Ectodermal cell (in vitro differentiated cells): ENCODE results near the gene CCDC148.

Experiments used
- H3K27ac ChIP-seq: 2 replicates; pipeline ENCODE4 v1.7.0; 2013; ENCODE audit warnings: mild to moderate bottlenecking, low read depth, low read length; ENCODE audit not compliant: insufficient read depth, poor library complexity, severe bottlenecking
- H3K27me3 ChIP-seq: 2 replicates; pipeline ENCODE4 v1.7.0; 2013; ENCODE audit warnings: mild to moderate bottlenecking, low read length; ENCODE audit not compliant: insufficient read depth, control insufficient read depth, poor library complexity, severe bottlenecking
- H3K36me3 ChIP-seq: one replicate; pipeline ENCODE4 v1.7.0; 2013; ENCODE audit warnings: low read length; ENCODE audit not compliant: control insufficient read depth, insufficient read depth
- H3K4me1 ChIP-seq: one replicate; pipeline ENCODE4 v1.7.0; 2013; ENCODE audit warnings: low read length; ENCODE audit not compliant: control insufficient read depth, insufficient read depth
- H3K4me3 ChIP-seq: 2 replicates; pipeline ENCODE4 v1.7.0; 2013; ENCODE audit warnings: low read depth, low read length, control low read depth; ENCODE audit not compliant: insufficient read depth
- H3K9me3 ChIP-seq: 2 replicates; pipeline ENCODE4 v1.7.0; 2013; ENCODE audit warnings: mild to moderate bottlenecking, low read length, moderate library complexity; ENCODE audit not compliant: control insufficient read depth
- WGBS, 2 experiments: methylation state at CpG; one replicate each; pipeline ENCODE4 v1.1.7; 2013; ENCODE audit warnings: missing lambda C conversion rate in 2 of 2; 5-methylcytosine and 5-hydroxymethylcytosine counted together

CCDC148 gene

DNA sequence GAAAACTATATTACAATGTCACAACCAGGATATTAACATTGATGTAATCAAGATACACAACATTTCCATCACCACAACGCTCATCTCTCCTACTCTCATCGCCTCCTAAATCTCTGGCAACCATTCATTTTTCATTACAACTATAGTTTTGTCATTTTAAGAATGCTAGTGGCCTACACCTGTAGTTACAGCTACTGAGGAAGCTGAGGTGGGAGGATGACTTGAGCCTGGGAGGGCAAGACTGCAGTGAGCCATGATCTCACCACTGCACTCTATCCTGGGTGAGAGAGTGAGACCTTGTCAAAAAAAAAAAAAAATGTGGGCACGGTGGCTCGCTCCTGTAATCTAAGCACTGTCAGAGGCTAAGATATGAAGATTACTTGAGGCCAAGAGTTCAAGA lies 10.7 kb upstream of the CCDC148 start:
- H3K4me3 ChIP-seq, result no peak overlapping the region
- no peaks in the 10 kb centered on the region for H3K4me1 ChIP-seq
- 91 to 98% methylated on average over 4 of the region's 4 CpGs for WGBS, 2 experiments
- no peaks in the 10 kb centered on the region for H3K27me3 ChIP-seq
- H3K9me3 ChIP-seq, result no peaks in the 10 kb centered on the region
- no peaks in the 10 kb centered on the region for H3K36me3 ChIP-seq
- no peak overlapping the region for H3K27ac ChIP-seq

DNA sequence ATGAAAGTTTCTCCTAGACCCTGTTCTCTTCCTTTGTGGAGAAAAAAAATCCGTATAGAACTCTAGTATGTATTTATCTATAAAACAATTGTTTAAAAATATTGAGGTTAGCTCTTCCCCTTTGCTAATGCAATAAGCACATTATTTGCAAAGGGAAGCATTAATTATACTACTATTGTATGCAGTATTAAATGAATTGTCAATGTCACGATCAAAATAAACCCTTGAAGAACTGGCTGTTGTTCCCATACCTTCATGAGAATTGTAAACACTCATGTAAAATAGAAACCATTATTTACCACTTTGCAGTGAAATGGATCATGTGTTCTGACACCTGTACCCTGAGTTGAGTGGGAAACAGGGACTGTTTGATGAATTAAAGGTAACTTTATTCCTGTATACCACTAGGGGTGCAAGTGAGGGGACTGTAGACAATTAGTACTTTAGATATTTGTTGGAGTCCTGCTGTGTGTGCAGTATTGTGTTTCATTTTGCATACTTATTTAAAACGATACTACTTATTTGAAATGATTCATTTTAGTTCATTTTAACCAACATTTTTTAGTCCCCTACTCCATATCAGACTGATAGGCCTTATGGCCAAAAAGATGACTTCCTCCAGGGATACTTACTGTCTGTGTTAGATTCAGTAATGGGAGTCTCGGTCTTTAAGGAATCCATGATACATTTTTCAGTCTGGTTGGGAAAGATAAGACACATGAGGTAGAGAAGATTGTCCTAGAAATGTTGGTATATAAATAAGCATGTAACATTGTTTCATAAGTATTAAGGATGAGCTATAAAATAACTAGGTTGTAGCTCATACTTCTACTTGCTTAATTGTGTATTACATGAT lies 8.1 kb upstream of the CCDC148 start:
- no peaks in the 10 kb centered on the region for H3K9me3 ChIP-seq
- no peaks in the 10 kb centered on the region for H3K27me3 ChIP-seq
- WGBS, 2 experiments, result 91 to 95% methylated on average over 1 to 2 of the region's 4 CpGs
- H3K4me3 ChIP-seq, result no peak overlapping the region
- peaks cover 3% of the 10 kb centered on the region for H3K4me1 ChIP-seq
- H3K27ac ChIP-seq, result no peak overlapping the region
- no peaks in the 10 kb centered on the region for H3K36me3 ChIP-seq

DNA sequence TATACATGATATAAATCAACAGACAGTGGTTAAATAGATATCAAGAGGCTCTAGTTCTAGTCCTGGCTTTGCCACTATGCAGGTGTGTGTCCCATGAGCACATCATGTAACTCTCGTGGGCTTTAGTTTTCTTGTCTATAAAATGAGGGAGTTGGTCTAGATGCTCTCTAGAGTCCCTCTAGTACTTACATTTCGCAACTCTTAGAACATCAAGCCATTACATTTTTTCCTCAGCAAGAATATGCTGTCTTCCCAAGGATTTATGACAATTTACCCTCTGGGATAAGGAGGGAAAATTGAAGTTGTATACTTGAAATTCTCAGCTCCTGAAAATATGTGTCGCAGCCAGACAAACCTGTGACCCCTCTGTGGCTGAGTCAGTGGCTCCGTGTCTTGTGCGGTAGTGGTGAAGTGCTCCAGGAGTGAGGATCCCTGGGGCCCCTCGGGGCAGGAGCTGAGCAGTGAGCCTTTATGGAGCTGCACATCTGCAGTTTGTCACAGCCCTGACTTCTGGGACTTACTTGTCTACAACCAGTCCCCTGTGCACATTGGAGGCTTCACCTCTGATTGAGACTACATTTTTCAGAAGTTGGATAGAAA lies 7.0 kb upstream of the CCDC148 start:
- Histone ChIP-seq H3K9me3 (no peaks in the 10 kb centered on the region), H3K4me1 (peaks cover 14% of the 10 kb centered on the region), H3K27ac (peak overlapping the region; percentile 12), H3K27me3 (no peaks in the 10 kb centered on the region), H3K36me3 (no peaks in the 10 kb centered on the region), H3K4me3 (no peak overlapping the region)
- 85 to 88% methylated on average over 5 to 6 of the region's 6 CpGs for WGBS, 2 experiments

DNA sequence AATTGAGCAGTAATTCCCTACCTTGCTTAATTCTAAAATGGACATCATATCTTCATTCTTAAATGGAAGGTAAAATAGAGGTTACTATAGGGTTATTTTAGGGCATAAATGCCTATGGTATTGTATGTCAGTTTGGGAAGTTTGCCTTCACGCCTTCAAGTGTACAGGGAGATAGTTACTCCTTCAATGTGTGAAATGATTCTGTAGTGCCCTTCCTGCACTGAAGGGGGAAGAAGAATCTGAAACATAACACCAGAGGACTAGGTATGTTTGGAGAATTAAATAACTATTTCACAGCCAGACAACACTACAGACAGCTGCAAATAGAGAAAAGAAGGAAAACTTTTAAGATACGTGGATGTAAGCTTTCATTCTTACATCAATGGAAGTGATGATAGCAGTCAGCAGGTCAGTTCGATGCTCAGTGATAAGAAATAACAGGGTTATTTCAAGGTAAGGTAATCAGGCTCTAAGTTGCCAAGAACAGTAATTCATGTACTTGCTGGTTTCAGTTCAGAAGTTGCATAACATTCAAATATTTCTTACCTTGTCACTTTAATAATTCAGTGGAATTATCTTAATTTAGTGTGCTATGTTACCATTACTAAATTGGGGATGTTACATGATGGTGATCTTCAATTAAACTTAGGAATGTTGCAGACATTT lies 4.2 kb upstream of the CCDC148 start:
- Histone ChIP-seq H3K4me1 (peaks cover 14% of the 10 kb centered on the region), H3K27me3 (no peaks in the 10 kb centered on the region), H3K36me3 (no peaks in the 10 kb centered on the region), H3K27ac (no peak overlapping the region), H3K4me3 (no peak overlapping the region), H3K9me3 (no peaks in the 10 kb centered on the region)
- WGBS, 2 experiments, result 89 to 90% methylated on average over 3 of the region's 3 CpGs

DNA sequence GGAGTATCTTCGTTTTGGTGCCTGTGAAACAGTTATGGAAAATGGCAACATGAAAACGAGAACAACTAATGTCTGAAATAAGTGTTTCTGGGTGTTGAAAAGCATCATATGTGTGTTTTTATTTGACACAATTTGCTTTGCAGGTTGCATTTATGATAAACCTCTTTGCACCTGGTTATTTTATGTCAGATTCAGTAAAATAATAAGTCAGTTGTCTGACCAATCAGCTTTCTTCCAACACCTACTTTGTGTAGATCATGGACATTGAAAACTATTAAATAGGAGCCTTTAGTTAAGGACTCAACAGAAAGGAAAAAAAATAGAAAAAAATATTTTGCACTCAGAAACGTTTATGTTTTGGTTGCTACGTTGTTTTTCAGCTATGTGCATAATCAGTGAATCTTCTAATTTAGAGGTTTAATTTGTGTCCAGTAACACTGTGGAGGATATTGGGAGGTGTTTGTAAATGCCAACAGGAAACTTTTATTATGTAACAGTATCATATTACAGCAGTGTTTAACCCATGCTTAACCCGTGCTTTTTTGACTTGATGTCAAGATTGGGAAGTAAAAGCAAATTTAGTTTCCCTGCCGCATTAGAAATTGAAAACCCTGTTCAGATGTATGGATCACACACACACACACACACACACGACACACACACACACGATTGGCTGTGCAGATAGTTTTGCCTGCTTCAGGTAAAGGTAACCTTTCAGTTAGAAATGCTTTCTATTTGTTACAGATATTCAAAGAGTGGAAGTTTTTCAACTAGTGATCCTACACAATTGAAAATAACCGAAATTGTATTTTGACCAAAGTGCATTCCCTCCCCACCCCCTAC lies 2.8 kb upstream of the CCDC148 start:
- H3K27ac ChIP-seq, result no peak overlapping the region
- 50 to 59% methylated on average over 8 of the region's 9 CpGs for WGBS, 2 experiments
- no peaks in the 10 kb centered on the region for H3K27me3 ChIP-seq
- no peaks in the 10 kb centered on the region for H3K9me3 ChIP-seq
- no peaks in the 10 kb centered on the region for H3K36me3 ChIP-seq
- peak overlapping the region; percentile 84 for H3K4me3 ChIP-seq
- peaks cover 14% of the 10 kb centered on the region for H3K4me1 ChIP-seq

DNA sequence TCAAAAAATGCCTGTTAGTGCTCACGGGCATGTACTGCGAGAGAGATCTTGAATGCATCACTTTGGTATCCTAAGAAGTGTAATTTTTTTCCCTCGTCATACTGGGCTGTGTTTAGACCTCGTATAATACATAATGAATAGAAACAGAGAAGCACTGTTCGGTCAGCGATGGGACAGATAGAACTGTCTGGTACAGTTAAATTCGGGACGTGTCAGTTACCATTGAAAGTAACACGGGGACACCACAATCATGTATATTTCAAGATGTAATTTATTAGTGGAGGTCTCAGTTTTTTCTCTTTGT lies 2.0 kb upstream of the CCDC148 start:
- H3K27ac ChIP-seq, result peak overlapping the region; percentile 92
- no peaks in the 10 kb centered on the region for H3K9me3 ChIP-seq
- H3K36me3 ChIP-seq, result no peaks in the 10 kb centered on the region
- H3K4me3 ChIP-seq, result peak overlapping the region; percentile 84
- H3K4me1 ChIP-seq, result peaks cover 14% of the 10 kb centered on the region
- 10 to 12% methylated on average over 8 to 9 of the region's 9 CpGs for WGBS, 2 experiments
- no peaks in the 10 kb centered on the region for H3K27me3 ChIP-seq

DNA sequence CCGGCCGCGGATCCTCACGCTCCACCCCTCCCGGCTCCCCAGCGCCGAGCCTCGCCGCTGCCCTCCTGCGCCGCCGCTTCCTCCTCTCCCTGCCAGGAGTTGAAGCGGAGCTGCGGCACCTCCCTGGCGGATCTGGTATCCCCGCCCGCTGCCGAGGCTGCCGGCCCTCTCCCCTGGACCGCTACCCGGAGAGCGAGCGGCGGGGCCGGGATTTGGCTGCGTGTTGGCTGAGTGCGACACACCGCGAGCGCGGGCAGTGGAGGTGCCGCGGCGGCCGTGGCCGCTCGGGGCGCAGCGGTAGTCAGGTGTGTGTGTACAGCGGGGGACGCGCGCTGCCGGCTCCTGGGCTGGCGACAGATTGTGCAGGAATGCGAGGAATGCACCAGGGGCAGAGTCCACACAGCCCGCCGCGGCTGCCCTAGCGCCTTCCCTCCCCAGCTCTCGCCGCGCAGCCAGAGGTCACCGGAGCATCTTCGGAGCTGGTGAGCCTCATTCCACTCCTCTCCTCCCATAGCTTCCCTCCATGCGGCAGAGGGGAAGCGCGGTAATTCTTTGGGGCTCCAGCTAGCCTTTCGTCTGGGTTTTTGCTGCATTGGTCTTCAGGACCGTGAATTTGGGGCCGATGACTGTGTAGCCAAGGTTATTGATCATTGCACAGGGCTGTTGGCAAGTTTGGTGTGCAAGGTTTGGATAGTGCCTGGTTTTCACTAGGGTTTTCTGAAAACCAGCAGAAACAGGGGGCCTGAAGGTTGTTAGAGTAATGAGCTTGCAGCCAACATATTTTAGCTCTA lies 1.5 kb upstream of the CCDC148 start:
- Histone ChIP-seq H3K9me3 (no peaks in the 10 kb centered on the region), H3K4me1 (peaks cover 14% of the 10 kb centered on the region), H3K36me3 (no peaks in the 10 kb centered on the region), H3K27ac (peak overlapping the region; percentile 92), H3K4me3 (peak overlapping the region; percentile 84), H3K27me3 (no peaks in the 10 kb centered on the region)
- 0% methylated on average over 61 of the region's 61 CpGs for WGBS, 2 experiments

DNA sequence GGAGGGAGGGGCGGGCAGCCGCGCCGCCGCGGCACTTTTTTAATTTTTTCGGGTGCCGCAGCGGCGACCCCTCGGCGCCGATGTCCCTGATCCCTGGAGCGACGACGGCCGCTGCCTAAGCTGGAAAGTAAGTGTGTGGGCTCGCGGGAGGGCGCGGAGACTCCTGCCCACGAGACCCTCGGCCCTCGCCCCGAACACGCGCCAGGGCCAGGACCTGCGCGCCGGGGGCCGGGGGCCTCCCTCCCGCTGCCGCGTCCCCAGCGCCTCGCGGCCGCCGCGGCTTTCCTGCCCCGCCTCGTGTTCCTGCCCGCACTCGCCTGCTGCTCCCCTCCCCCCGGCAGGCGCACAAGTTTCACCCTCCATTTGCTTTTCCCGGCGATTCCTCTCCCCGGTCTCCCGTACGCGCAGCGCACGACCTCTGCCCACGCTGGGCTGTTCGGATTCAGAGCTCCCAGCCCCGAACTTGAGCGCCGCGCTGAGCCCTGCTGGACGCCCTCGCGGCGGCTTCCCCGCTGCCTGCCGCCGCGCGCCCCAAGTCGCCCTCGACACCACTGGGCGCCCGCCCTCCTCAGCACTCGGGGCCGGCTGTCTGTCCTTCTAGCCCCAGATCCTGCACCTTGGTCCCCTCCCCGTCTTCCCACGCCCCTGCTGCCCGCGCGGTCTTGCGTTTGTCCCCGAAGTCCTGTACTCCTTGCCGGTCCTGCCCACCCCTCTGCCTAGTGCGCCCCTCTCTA lies 706 bp upstream of the CCDC148 start:
- Histone ChIP-seq H3K27me3 (no peaks in the 10 kb centered on the region), H3K36me3 (no peaks in the 10 kb centered on the region), H3K4me1 (peaks cover 14% of the 10 kb centered on the region), H3K9me3 (no peaks in the 10 kb centered on the region), H3K4me3 (peak overlapping the region; percentile 84), H3K27ac (peak overlapping the region; percentile 92)
- WGBS, 2 experiments, result 0% methylated on average over 84 of the region's 84 CpGs

DNA sequence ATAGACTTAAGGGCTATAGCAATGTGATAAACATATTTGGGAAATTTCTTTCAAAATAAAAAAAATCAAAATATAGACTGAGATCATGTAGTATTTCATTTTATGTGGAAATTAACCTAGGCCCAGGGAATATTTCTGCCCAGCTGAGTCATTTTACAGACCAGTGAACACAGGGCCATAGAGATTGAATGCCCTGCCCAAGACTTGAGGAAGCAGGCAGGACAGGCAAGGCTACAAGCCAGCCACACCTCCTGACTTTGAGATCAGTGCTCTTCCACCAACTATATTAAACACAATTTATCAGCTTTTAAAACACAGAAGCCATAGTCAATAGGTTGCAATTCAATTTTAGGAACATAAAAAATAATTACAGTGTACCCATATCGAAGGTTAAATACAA lies 12.9 kb downstream of the CCDC148 start:
- H3K27me3 ChIP-seq, result no peaks in the 10 kb centered on the region
- no peak overlapping the region for H3K4me3 ChIP-seq
- no peaks in the 10 kb centered on the region for H3K36me3 ChIP-seq
- H3K27ac ChIP-seq, result no peak overlapping the region
- 100% methylated on average over 1 of the region's 1 CpG; no CpG with 5 or more reads in 1 of the 2 experiments for WGBS, 2 experiments
- H3K9me3 ChIP-seq, result peaks cover 3% of the 10 kb centered on the region
- no peaks in the 10 kb centered on the region for H3K4me1 ChIP-seq
